HG02623 (cell line): Measurements from ENCODE around the gene ZDHHC1.

Source experiments
- ATAC-seq: cut with Tn5 transposase; IDR thresholded peaks from one replicate; pipeline ENCODE4 v1.9.1; 2021; ENCODE audit warnings: moderate library complexity; ENCODE audit not compliant: unreplicated experiment

The ZDHHC1 gene

GRCh38 chr16:67415872-67416793 is at the start of gene ZDHHC1:
Gene ZDHHC1, minus strand, starts transcription at chr16:67416477. Its CDS starts 8,702 bp downstream, at chr16:67407775.
- peak; percentile 55 for ATAC-seq

- ATAC-seq, result no peak
Measured at GRCh38 chr16:67464565-67464964, 48.3 kb upstream of the ZDHHC1 start.

- no peak for ATAC-seq
Measured at GRCh38 chr16:67463691-67464090, 47.4 kb upstream of the ZDHHC1 start.

- ATAC-seq, result no peak
Measured at GRCh38 chr16:67463059-67463458, 46.8 kb upstream of the ZDHHC1 start.

- no peak for ATAC-seq
Measured at GRCh38 chr16:67462279-67462655, 46.0 kb upstream of the ZDHHC1 start.

GRCh38 chr16:67461600-67462278 is 45.5 kb upstream of the ZDHHC1 start:
- ATAC-seq, result no peak

- no peak for ATAC-seq
Measured at GRCh38 chr16:67460961-67461360, 44.7 kb upstream of the ZDHHC1 start.

- no peak for ATAC-seq
Measured at GRCh38 chr16:67460168-67460567, 43.9 kb upstream of the ZDHHC1 start.

GRCh38 chr16:67459861-67460150 is 43.5 kb upstream of the ZDHHC1 start:
- ATAC-seq, result no peak

GRCh38 chr16:67459066-67459860 is 43.0 kb upstream of the ZDHHC1 start:
- ATAC-seq, result no peak

GRCh38 chr16:67458121-67458641 is 41.9 kb upstream of the ZDHHC1 start:
- ATAC-seq, result no peak

- ATAC-seq, result no peak
Measured at GRCh38 chr16:67457611-67458010, 41.3 kb upstream of the ZDHHC1 start.

GRCh38 chr16:67456391-67457081 is 40.3 kb upstream of the ZDHHC1 start:
- no peak for ATAC-seq

GRCh38 chr16:67454852-67455251 is 38.6 kb upstream of the ZDHHC1 start:
- no peak for ATAC-seq

- no peak for ATAC-seq
Measured at GRCh38 chr16:67454104-67454503, 37.8 kb upstream of the ZDHHC1 start.

- no peak for ATAC-seq
Measured at GRCh38 chr16:67451704-67452435, 35.6 kb upstream of the ZDHHC1 start.

- ATAC-seq, result no peak
Measured at GRCh38 chr16:67451061-67451703, 34.9 kb upstream of the ZDHHC1 start.

GRCh38 chr16:67449739-67450138 is 33.5 kb upstream of the ZDHHC1 start:
- no peak for ATAC-seq

GRCh38 chr16:67449336-67449735 is 33.1 kb upstream of the ZDHHC1 start:
- no peak for ATAC-seq

- no peak for ATAC-seq
Measured at GRCh38 chr16:67448580-67448979, 32.3 kb upstream of the ZDHHC1 start.
